ENCODE results near the gene PRMT2. TPM values are rescaled to one million over a fixed set of nuclear protein-coding genes. Genes with fewer than 3 reads are reported as not detected.

The PRMT2 gene
- total and polyA plus RNA-seq, 2 experiments from 2014 or later, result 51.9 to 56.9 TPM

DNA sequence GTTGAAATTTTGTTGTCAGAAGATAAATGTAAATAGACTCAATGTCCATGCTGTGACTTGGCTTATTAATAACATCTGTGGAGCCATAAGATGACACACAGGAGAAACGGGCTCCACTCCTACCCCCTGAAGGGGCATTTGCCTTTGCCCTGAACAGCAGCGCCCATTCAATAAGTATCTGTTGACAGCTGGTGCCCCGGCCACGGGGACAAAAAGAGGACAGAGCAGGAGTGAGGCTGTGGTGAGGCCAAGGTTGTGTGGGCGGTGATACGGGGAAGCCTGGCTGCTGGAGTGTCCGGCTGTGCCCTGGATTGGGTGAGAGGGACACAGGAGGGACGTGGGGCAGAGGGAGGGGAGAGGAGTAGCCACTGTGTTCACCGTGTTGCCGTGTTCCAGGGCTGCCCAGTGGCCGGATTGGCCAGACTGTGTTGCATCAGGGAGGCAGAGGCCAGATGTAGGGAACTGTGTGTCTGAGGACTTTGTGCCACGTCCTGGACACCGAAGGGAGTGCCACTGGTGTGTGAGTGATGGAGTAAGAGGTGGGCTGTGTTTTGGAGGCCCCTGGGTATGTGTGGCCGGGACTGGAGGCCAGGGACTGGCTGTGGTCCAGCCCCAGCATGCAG is 15.1 kb downstream of the PRMT2 start:
- no peak for DNase-seq (ENCODE audit: low spot score)
- Histone ChIP-seq H3K4me1 (ENCODE audit: insufficient read depth) (no peaks in the 10 kb centered on the region), H3K4me3 (no peak overlapping the region), H3K79me2 (replicated peaks; ENCODE audit: insufficient read depth) (no peaks in the 10 kb centered on the region; the same call in 1 of the 2 replicates), H3K36me3 (ENCODE audit: insufficient read depth) (peaks cover 14% of the 10 kb centered on the region), H2AFZ (no peak overlapping the region), H3F3A (replicated peaks; ENCODE audit: low read depth) (no peaks in the 10 kb centered on the region), H3K9me2 (ENCODE audit: insufficient read depth) (0 out of 2 replicates have a peak, but pooled peaks cover 6% of the 10 kb centered on the region), H3K27ac (ENCODE audit: low read depth) (no peak overlapping the region), H4K20me1 (replicated peaks; ENCODE audit: insufficient read depth) (peaks cover 1% of the 10 kb centered on the region), H3K27me3 (ENCODE audit: insufficient read depth) (no peaks in the 10 kb centered on the region), H3K4me2 (no peak overlapping the region)
- 0 out of 3 replicates have a peak, but pooled peaks cover 5% of the 10 kb centered on the region for H3K9me3 Mint-ChIP-seq
- H3K36me3 Mint-ChIP-seq (ENCODE audit: low read depth), result peaks cover 79% of the 10 kb centered on the region
- H3K4me3 Mint-ChIP-seq, result no peak overlapping the region
- H3K27ac Mint-ChIP-seq, result no peak overlapping the region
- H3K27me3 Mint-ChIP-seq (ENCODE audit: insufficient read depth, low read depth, poor library complexity), result peaks cover 8% of the 10 kb centered on the region
- TF ChIP-seq JUNB (IDR thresholded peaks at IDR 0.05; ENCODE audit: unreplicated experiment) (no peak), NANOG (IDR thresholded peaks at IDR 0.05; ENCODE audit: borderline replicate concordance) (no peak), CREB1 (CRISPR knock-in tag; IDR thresholded peaks at IDR 0.05; ENCODE audit: low read depth) (no peak), ZNF331 (CRISPR knock-in tag; IDR thresholded peaks at IDR 0.05; ENCODE audit: low read depth) (no peak), POLR2AphosphoS5 (IDR thresholded peaks at IDR 0.05; ENCODE audit: low read depth) (no peak), EZH2phosphoT487 (IDR thresholded peaks at IDR 0.05; ENCODE audit: unreplicated experiment) (no peak), STAT1 (IDR thresholded peaks at IDR 0.05; ENCODE audit: unreplicated experiment) (no peak), ZNF114 (CRISPR knock-in tag; IDR thresholded peaks at IDR 0.05) (no peak), EZH2 (IDR thresholded peaks at IDR 0.05; ENCODE audit: low read depth, unreplicated experiment) (no peak)
- TF ChIP-seq, protein P1, sequence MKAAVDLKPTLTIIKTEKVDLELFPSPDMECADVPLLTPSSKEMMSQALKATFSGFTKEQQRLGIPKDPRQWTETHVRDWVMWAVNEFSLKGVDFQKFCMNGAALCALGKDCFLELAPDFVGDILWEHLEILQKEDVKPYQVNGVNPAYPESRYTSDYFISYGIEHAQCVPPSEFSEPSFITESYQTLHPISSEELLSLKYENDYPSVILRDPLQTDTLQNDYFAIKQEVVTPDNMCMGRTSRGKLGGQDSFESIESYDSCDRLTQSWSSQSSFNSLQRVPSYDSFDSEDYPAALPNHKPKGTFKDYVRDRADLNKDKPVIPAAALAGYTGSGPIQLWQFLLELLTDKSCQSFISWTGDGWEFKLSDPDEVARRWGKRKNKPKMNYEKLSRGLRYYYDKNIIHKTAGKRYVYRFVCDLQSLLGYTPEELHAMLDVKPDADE (IDR thresholded peaks at IDR 0.05), result no peak
- TF ChIP-seq, protein P2, sequence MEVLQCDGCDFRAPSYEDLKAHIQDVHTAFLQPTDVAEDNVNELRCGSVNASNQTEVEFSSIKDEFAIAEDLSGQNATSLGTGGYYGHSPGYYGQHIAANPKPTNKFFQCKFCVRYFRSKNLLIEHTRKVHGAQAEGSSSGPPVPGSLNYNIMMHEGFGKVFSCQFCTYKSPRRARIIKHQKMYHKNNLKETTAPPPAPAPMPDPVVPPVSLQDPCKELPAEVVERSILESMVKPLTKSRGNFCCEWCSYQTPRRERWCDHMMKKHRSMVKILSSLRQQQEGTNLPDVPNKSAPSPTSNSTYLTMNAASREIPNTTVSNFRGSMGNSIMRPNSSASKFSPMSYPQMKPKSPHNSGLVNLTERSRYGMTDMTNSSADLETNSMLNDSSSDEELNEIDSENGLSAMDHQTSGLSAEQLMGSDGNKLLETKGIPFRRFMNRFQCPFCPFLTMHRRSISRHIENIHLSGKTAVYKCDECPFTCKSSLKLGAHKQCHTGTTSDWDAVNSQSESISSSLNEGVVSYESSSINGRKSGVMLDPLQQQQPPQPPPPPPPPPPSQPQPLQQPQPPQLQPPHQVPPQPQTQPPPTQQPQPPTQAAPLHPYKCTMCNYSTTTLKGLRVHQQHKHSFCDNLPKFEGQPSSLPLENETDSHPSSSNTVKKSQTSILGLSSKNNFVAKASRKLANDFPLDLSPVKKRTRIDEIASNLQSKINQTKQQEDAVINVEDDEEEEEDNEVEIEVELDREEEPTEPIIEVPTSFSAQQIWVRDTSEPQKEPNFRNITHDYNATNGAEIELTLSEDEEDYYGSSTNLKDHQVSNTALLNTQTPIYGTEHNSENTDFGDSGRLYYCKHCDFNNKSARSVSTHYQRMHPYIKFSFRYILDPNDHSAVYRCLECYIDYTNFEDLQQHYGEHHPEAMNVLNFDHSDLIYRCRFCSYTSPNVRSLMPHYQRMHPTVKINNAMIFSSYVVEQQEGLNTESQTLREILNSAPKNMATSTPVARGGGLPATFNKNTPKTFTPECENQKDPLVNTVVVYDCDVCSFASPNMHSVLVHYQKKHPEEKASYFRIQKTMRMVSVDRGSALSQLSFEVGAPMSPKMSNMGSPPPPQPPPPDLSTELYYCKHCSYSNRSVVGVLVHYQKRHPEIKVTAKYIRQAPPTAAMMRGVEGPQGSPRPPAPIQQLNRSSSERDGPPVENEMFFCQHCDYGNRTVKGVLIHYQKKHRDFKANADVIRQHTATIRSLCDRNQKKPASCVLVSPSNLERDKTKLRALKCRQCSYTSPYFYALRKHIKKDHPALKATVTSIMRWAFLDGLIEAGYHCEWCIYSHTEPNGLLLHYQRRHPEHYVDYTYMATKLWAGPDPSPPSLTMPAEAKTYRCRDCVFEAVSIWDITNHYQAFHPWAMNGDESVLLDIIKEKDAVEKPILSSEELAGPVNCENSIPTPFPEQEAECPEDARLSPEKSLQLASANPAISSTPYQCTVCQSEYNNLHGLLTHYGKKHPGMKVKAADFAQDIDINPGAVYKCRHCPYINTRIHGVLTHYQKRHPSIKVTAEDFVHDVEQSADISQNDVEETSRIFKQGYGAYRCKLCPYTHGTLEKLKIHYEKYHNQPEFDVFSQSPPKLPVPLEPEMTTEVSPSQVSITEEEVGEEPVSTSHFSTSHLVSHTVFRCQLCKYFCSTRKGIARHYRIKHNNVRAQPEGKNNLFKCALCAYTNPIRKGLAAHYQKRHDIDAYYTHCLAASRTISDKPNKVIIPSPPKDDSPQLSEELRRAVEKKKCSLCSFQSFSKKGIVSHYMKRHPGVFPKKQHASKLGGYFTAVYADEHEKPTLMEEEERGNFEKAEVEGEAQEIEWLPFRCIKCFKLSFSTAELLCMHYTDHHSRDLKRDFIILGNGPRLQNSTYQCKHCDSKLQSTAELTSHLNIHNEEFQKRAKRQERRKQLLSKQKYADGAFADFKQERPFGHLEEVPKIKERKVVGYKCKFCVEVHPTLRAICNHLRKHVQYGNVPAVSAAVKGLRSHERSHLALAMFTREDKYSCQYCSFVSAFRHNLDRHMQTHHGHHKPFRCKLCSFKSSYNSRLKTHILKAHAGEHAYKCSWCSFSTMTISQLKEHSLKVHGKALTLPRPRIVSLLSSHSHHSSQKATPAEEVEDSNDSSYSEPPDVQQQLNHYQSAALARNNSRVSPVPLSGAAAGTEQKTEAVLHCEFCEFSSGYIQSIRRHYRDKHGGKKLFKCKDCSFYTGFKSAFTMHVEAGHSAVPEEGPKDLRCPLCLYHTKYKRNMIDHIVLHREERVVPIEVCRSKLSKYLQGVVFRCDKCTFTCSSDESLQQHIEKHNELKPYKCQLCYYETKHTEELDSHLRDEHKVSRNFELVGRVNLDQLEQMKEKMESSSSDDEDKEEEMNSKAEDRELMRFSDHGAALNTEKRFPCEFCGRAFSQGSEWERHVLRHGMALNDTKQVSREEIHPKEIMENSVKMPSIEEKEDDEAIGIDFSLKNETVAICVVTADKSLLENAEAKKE (CRISPR knock-in tag; IDR thresholded peaks at IDR 0.05), result no peak
- TF ChIP-seq, protein P3, sequence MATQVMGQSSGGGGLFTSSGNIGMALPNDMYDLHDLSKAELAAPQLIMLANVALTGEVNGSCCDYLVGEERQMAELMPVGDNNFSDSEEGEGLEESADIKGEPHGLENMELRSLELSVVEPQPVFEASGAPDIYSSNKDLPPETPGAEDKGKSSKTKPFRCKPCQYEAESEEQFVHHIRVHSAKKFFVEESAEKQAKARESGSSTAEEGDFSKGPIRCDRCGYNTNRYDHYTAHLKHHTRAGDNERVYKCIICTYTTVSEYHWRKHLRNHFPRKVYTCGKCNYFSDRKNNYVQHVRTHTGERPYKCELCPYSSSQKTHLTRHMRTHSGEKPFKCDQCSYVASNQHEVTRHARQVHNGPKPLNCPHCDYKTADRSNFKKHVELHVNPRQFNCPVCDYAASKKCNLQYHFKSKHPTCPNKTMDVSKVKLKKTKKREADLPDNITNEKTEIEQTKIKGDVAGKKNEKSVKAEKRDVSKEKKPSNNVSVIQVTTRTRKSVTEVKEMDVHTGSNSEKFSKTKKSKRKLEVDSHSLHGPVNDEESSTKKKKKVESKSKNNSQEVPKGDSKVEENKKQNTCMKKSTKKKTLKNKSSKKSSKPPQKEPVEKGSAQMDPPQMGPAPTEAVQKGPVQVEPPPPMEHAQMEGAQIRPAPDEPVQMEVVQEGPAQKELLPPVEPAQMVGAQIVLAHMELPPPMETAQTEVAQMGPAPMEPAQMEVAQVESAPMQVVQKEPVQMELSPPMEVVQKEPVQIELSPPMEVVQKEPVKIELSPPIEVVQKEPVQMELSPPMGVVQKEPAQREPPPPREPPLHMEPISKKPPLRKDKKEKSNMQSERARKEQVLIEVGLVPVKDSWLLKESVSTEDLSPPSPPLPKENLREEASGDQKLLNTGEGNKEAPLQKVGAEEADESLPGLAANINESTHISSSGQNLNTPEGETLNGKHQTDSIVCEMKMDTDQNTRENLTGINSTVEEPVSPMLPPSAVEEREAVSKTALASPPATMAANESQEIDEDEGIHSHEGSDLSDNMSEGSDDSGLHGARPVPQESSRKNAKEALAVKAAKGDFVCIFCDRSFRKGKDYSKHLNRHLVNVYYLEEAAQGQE (IDR thresholded peaks at IDR 0.05; ENCODE audit: unreplicated experiment), result no peak
- TF ChIP-seq, protein P4, sequence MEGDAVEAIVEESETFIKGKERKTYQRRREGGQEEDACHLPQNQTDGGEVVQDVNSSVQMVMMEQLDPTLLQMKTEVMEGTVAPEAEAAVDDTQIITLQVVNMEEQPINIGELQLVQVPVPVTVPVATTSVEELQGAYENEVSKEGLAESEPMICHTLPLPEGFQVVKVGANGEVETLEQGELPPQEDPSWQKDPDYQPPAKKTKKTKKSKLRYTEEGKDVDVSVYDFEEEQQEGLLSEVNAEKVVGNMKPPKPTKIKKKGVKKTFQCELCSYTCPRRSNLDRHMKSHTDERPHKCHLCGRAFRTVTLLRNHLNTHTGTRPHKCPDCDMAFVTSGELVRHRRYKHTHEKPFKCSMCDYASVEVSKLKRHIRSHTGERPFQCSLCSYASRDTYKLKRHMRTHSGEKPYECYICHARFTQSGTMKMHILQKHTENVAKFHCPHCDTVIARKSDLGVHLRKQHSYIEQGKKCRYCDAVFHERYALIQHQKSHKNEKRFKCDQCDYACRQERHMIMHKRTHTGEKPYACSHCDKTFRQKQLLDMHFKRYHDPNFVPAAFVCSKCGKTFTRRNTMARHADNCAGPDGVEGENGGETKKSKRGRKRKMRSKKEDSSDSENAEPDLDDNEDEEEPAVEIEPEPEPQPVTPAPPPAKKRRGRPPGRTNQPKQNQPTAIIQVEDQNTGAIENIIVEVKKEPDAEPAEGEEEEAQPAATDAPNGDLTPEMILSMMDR (conservative IDR thresholded peaks at IDR 0.05; ENCODE audit: low read depth in 2 of 2), result no peak
- H3K4me1 Mint-ChIP-seq, result no peaks in the 10 kb centered on the region
- no peak for ATAC-seq

All from GM23338 (cell line).